WTC11 (cell line): ENCODE measurements around the gene SYCP2. TPM values are rescaled to one million over a fixed set of nuclear protein-coding genes. Genes with fewer than 3 reads are reported as not detected.

Experiments used
- ATAC-seq: fragments of 200-7000 bp; cut with Tn5 transposase; 2 replicates; pipeline ENCODE4 v1.10.0; 2021; ENCODE audit warnings: mild to moderate bottlenecking, moderate library complexity
- CTCF ChIA-PET: fragments of 300-600 bp; sonication (Branson Sonifier 250); formaldehyde crosslinking; loops from one replicate; lab custom pipeline; 2021; ENCODE audit warnings: antibody characterized with exemption; lab: Charles Lee
- POLR2A ChIA-PET: fragments of 350-600 bp; sonication (Branson Sonifier 250); formaldehyde crosslinking; loops from one replicate; lab custom pipeline; 2021; ENCODE audit warnings: antibody characterized with exemption; lab: Charles Lee
- DNase-seq: peaks from one replicate; pipeline ENCODE4 v3.0.0; 2021; ENCODE audit warnings: low spot score
- H3K27ac Mint-ChIP-seq: 2 replicates; pipeline ENCODE4 v1.8.0; 2021; ENCODE audit warnings: mixed read lengths
- H3K27me3 Mint-ChIP-seq: 2 replicates; pipeline ENCODE4 v1.8.0; 2021; ENCODE audit warnings: low read depth, mild to moderate bottlenecking, moderate library complexity, mixed read lengths
- H3K36me3 Mint-ChIP-seq: 2 replicates; pipeline ENCODE4 v1.8.0; 2021; ENCODE audit warnings: mixed read lengths
- H3K4me1 Mint-ChIP-seq: 2 replicates; pipeline ENCODE4 v1.8.0; 2022; ENCODE audit warnings: mixed read lengths
- H3K4me3 Mint-ChIP-seq: 2 replicates; pipeline ENCODE4 v1.8.0; 2021; ENCODE audit warnings: mild to moderate bottlenecking, moderate library complexity, mixed read lengths
- H3K9me3 Mint-ChIP-seq: 2 replicates; pipeline ENCODE4 v1.8.0; 2021; ENCODE audit warnings: mixed read lengths
- ARID4B ChIP-seq: sonication (generic); formaldehyde crosslinking; IDR thresholded peaks from 2 replicates; pipeline ENCODE4 v1.8.0; 2023; ENCODE audit warnings: missing genetic modification reagents, mild to moderate bottlenecking, borderline replicate concordance
- ATF6 ChIP-seq: sonication (generic); formaldehyde crosslinking; IDR thresholded peaks from 2 replicates; pipeline ENCODE4 v1.8.1; 2023; ENCODE audit warnings: mild to moderate bottlenecking, missing genetic modification reagents
- CBFB ChIP-seq: sonication (generic); formaldehyde crosslinking; IDR thresholded peaks from 2 replicates; pipeline ENCODE4 v1.8.1; 2022; ENCODE audit warnings: mild to moderate bottlenecking, low read depth, missing genetic modification reagents
- ELF4 ChIP-seq: sonication (generic); formaldehyde crosslinking; IDR thresholded peaks from 2 replicates; pipeline ENCODE4 v1.8.1; 2022; ENCODE audit warnings: low read depth, mild to moderate bottlenecking, moderate library complexity, missing genetic modification reagents
- EMX1 ChIP-seq: fragments of 250-450 bp; sonication (Bioruptor Pico); IDR thresholded peaks from 2 replicates; pipeline ENCODE4 v1.8.0; 2021; ENCODE audit warnings: mild to moderate bottlenecking
- FOXJ3 ChIP-seq: sonication (generic); formaldehyde crosslinking; IDR thresholded peaks from 2 replicates; pipeline ENCODE4 v1.9.0; 2021; ENCODE audit warnings: missing genetic modification reagents, mild to moderate bottlenecking, borderline replicate concordance
- FOXP1 ChIP-seq: sonication (generic); formaldehyde crosslinking; IDR thresholded peaks from 2 replicates; pipeline ENCODE4 v1.8.0; 2022; ENCODE audit warnings: missing genetic modification reagents, mild to moderate bottlenecking, moderate library complexity, borderline replicate concordance
- MXD4 ChIP-seq: fragments of 250-450 bp; sonication (Bioruptor Pico); IDR thresholded peaks from 2 replicates; pipeline ENCODE4 v1.8.0; 2021; ENCODE audit warnings: mild to moderate bottlenecking, moderate library complexity, borderline replicate concordance
- OVOL2 ChIP-seq: fragments of 250-450 bp; sonication (Bioruptor Pico); IDR thresholded peaks from 2 replicates; pipeline ENCODE4 v1.9.0; 2021; ENCODE audit warnings: mild to moderate bottlenecking, borderline replicate concordance
- PRDM15 ChIP-seq: sonication (generic); formaldehyde crosslinking; IDR thresholded peaks from 2 replicates; pipeline ENCODE4 v1.8.0; 2022; ENCODE audit warnings: missing genetic modification reagents
- RORB ChIP-seq: fragments of 250-450 bp; sonication (Bioruptor Pico); IDR thresholded peaks from 2 replicates; pipeline ENCODE4 v1.9.0; 2021; ENCODE audit warnings: mild to moderate bottlenecking
- TEAD1 ChIP-seq: sonication (generic); formaldehyde crosslinking; IDR thresholded peaks from 2 replicates; pipeline ENCODE4 v1.8.0; 2022; ENCODE audit warnings: mild to moderate bottlenecking, missing genetic modification reagents
- TP53 ChIP-seq: sonication (generic); formaldehyde crosslinking; IDR thresholded peaks from 2 replicates; pipeline ENCODE4 v1.8.1; 2023; ENCODE audit warnings: mild to moderate bottlenecking, missing genetic modification reagents
- ZBTB21 ChIP-seq: sonication (generic); formaldehyde crosslinking; IDR thresholded peaks from 2 replicates; pipeline ENCODE4 v1.8.1; 2023; ENCODE audit warnings: mild to moderate bottlenecking, missing genetic modification reagents, borderline replicate concordance
- ZNF232 ChIP-seq: sonication (generic); formaldehyde crosslinking; IDR thresholded peaks from 2 replicates; pipeline ENCODE4 v1.8.0; 2022; ENCODE audit warnings: mild to moderate bottlenecking, missing genetic modification reagents
- ZNF317 ChIP-seq: sonication (generic); formaldehyde crosslinking; IDR thresholded peaks from 2 replicates; pipeline ENCODE4 v1.8.1; 2023; ENCODE audit warnings: low read depth, mild to moderate bottlenecking, moderate library complexity, missing genetic modification reagents, borderline replicate concordance
- ZNF671 ChIP-seq: fragments of 250-450 bp; sonication (Bioruptor Pico); IDR thresholded peaks from 2 replicates; pipeline ENCODE4 v1.8.0; 2021; ENCODE audit warnings: mild to moderate bottlenecking
- total RNA-seq: library from RNA; stranded (reverse); gene quantifications from 3 replicates; pipeline ENCODE4 v1.2.3, GENCODE V29; 2021
- TF ChIP-seq, protein P1 (sequence below): fragments of 250-450 bp; sonication (Bioruptor Pico); IDR thresholded peaks from 2 replicates; pipeline ENCODE4 v1.9.0; 2021; ENCODE audit warnings: mild to moderate bottlenecking, borderline replicate concordance

The SYCP2 gene
- total RNA-seq, 1 experiment from 2014 or later = 0.31 TPM

DNA sequence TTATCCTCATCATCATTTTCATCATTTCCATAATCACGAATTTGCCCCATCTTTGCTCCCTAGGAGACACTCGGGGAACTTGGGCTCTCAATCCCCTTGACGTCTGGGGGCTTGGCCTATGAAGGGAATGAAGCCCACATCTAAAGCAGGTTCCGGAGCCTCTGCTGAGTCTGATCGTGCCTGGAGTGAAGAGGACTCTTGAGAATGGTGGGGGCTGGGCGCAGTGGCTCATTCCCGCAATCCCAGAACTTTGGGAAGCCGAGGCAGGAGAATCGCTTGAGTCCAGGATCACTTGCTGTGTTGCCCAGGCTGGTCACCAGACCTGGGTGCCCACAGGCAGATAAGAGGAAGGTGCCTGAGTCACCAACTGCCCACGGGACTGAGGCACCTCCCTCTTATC lies 114.5 kb downstream of the SYCP2 start:
- TF ChIP-seq ATF6 (CRISPR knock-in tag) (no peak), FOXP1 (CRISPR knock-in tag) (no peak), RORB (CRISPR knock-in tag) (no peak), TP53 (CRISPR knock-in tag) (no peak), OVOL2 (CRISPR knock-in tag) (no peak), ZNF317 (CRISPR knock-in tag) (no peak), ZNF232 (CRISPR knock-in tag) (no peak), TEAD1 (CRISPR knock-in tag) (no peak)
- TF ChIP-seq, protein P1, sequence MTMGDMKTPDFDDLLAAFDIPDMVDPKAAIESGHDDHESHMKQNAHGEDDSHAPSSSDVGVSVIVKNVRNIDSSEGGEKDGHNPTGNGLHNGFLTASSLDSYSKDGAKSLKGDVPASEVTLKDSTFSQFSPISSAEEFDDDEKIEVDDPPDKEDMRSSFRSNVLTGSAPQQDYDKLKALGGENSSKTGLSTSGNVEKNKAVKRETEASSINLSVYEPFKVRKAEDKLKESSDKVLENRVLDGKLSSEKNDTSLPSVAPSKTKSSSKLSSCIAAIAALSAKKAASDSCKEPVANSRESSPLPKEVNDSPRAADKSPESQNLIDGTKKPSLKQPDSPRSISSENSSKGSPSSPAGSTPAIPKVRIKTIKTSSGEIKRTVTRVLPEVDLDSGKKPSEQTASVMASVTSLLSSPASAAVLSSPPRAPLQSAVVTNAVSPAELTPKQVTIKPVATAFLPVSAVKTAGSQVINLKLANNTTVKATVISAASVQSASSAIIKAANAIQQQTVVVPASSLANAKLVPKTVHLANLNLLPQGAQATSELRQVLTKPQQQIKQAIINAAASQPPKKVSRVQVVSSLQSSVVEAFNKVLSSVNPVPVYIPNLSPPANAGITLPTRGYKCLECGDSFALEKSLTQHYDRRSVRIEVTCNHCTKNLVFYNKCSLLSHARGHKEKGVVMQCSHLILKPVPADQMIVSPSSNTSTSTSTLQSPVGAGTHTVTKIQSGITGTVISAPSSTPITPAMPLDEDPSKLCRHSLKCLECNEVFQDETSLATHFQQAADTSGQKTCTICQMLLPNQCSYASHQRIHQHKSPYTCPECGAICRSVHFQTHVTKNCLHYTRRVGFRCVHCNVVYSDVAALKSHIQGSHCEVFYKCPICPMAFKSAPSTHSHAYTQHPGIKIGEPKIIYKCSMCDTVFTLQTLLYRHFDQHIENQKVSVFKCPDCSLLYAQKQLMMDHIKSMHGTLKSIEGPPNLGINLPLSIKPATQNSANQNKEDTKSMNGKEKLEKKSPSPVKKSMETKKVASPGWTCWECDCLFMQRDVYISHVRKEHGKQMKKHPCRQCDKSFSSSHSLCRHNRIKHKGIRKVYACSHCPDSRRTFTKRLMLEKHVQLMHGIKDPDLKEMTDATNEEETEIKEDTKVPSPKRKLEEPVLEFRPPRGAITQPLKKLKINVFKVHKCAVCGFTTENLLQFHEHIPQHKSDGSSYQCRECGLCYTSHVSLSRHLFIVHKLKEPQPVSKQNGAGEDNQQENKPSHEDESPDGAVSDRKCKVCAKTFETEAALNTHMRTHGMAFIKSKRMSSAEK (CRISPR knock-in tag) = no peak
- TF ChIP-seq, all 79 proteins: peak for 0
- no peak overlapping the region for H3K27ac Mint-ChIP-seq
- H3K36me3 Mint-ChIP-seq = no peaks in the 10 kb centered on the region
- H3K9me3 Mint-ChIP-seq = no peaks in the 10 kb centered on the region
- CTCF ChIA-PET = no interaction called here
- DNase-seq (no peak), ATAC-seq (no peak)
- H3K27me3 Mint-ChIP-seq = peaks cover 20% of the 10 kb centered on the region
- POLR2A ChIA-PET = no interaction called here
- H3K4me3 Mint-ChIP-seq = no peak overlapping the region
- H3K4me1 Mint-ChIP-seq = peaks cover 10% of the 10 kb centered on the region

GRCh38 chr20:59817846-59818615 lies 115.4 kb downstream of the SYCP2 start:
- no peak for ATAC-seq
- Mint-ChIP-seq H3K27me3 (peaks cover 27% of the 10 kb centered on the region), H3K9me3 (no peaks in the 10 kb centered on the region), H3K4me3 (no peak overlapping the region), H3K36me3 (no peaks in the 10 kb centered on the region), H3K4me1 (peaks cover 10% of the 10 kb centered on the region), H3K27ac (no peak overlapping the region)
- POLR2A ChIA-PET = no interaction called here
- DNase-seq = no peak
- TF ChIP-seq ZNF671 (CRISPR knock-in tag) (no peak), ZBTB21 (no peak), EMX1 (no peak)
- CTCF ChIA-PET = interaction anchor here (0.6 kb wide), 1 partner anchor 99 kb away, joined by 3 read pairs; no protein-coding TSS in a partner anchor

DNA sequence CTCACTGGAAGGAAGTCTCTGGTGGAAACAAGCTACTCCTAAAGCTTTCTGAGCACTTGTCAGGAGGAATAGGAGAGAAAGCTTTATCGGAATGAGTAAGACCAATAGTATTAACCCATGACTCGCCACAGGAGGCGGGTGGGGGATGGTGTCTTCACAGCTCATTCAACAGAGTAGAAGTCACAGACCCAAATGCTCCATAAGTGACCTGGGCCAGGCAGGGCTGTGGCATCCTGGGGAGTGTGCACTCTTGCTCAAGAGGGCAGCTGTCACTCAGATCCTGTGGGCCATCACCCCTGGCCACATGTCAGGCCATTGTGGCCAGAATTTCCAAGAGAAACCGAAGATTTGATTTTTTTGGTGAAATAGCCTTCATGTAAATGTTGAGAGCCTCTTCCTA lies 116.0 kb downstream of the SYCP2 start:
- no peak overlapping the region for H3K27ac Mint-ChIP-seq
- ATAC-seq (no peak), DNase-seq (no peak)
- H3K4me1 Mint-ChIP-seq = peaks cover 6% of the 10 kb centered on the region
- H3K27me3 Mint-ChIP-seq = peaks cover 21% of the 10 kb centered on the region
- ChIA-PET CTCF (no interaction called here), POLR2A (no interaction called here)
- no peaks in the 10 kb centered on the region for H3K9me3 Mint-ChIP-seq
- no peaks in the 10 kb centered on the region for H3K36me3 Mint-ChIP-seq
- H3K4me3 Mint-ChIP-seq = no peak overlapping the region
- no peak for TF ChIP-seq MXD4 (CRISPR knock-in tag)
- TF ChIP-seq ELF4 (CRISPR knock-in tag) = no peak
- no peak for TF ChIP-seq FOXJ3 (CRISPR knock-in tag)
- TF ChIP-seq PRDM15 (CRISPR knock-in tag) = no peak
- no peak for TF ChIP-seq ARID4B (CRISPR knock-in tag)
- no peak for TF ChIP-seq CBFB (CRISPR knock-in tag)
